Measurements from ENCODE around the gene KLHL29.

DNA sequence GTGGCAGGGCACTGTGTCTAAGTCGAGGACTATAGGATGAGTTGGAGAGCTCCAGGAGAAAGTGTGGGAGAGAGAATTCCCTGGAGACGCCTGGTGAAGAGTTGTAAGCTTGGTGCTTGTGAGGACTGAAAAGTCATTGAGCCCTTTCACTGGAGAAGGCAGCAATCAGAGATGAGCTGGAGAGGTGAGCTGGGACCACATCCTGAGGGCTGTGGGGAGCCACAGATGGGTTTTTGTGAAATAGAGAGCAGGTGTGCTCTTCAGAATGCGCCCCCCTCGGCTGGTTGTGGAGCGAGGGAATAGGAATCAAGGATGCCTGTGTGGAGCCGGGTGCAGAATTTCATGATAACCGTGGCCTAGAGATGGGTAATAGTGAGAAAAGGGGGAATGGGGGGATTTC lies 224.3 kb downstream of the KLHL29 start:
- TF ChIP-seq, protein P1, sequence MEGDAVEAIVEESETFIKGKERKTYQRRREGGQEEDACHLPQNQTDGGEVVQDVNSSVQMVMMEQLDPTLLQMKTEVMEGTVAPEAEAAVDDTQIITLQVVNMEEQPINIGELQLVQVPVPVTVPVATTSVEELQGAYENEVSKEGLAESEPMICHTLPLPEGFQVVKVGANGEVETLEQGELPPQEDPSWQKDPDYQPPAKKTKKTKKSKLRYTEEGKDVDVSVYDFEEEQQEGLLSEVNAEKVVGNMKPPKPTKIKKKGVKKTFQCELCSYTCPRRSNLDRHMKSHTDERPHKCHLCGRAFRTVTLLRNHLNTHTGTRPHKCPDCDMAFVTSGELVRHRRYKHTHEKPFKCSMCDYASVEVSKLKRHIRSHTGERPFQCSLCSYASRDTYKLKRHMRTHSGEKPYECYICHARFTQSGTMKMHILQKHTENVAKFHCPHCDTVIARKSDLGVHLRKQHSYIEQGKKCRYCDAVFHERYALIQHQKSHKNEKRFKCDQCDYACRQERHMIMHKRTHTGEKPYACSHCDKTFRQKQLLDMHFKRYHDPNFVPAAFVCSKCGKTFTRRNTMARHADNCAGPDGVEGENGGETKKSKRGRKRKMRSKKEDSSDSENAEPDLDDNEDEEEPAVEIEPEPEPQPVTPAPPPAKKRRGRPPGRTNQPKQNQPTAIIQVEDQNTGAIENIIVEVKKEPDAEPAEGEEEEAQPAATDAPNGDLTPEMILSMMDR (IDR thresholded peaks at IDR 0.05), result no peak
- no peak for TF ChIP-seq POLR2A (IDR thresholded peaks at IDR 0.05)
